NCI-H510A treated with DMSO at 0.1 percent for 48 hours (cell line): ENCODE data around the gene CD69.
"Not testable (repeated sequence)": the region's sequence is repeated elsewhere in the genome, so short reads cannot be mapped to it uniquely, and the experiment has no call there.

ENCODE experiments used
- DNase-seq: peaks from one replicate; lab custom pipeline; 2025; lab: John Stamatoyannopoulos, UW

The CD69 gene

DNA sequence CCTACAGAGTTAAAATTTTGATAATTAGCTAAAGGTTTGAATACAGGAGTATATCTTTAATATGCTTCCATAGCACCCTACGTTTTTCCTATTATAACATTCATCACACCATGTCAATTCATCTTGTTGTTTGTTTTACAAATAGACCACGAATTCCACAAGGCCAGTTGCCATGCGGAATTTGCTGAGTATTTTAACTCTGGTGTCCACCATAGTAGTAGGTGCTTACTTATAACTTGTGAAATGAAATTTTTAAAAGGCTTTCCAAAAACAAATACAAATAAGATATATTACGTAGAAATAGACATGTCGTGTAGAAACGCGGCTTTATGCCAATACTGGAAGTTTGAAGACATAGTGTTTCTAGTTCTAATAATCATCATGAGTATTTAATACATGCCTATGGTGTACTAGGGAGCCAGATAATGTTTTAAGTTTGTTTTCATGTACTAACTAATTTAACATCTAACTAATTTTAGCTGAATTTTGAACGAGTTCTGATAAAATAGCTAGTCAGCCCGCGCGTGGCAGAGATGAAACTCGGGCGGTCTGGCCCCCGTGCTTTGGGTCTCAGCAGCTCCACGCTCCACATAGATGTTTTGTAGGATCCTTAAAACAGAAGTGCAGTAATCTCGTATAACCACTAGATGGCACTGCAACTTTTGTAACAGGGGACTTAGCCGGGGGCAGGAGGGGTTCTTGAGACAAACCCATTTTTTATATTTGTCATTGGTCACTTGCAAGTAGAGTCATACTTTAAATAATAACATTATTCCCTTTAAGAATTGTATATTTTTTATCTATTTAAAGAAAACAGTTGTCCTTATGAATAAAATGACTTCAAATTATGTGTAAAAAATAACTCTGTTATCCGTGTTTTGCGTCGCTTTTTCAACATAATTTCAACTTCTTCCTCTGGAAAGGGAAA is 10.2 kb downstream of the CD69 start:
- peak; percentile 87 for DNase-seq

DNA sequence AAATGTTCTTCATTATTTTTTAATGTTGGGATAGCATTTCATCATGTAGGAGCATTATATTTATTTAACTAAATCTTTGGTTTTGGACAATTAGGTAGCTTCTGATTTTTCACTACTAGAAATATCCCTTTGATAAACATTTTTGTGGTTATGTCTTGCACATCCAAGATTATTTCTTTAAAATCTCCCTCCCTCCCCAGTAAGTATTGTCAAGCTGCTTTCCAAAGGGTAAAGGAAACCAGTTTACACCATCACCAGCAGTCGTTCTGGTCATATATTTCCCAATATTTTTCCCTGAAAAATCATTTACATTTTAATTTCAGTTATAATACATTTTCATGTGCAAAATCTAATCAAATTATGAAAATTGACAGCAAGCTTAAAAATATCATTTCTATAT is 11.1 kb downstream of the CD69 start:
- no peak for DNase-seq

DNA sequence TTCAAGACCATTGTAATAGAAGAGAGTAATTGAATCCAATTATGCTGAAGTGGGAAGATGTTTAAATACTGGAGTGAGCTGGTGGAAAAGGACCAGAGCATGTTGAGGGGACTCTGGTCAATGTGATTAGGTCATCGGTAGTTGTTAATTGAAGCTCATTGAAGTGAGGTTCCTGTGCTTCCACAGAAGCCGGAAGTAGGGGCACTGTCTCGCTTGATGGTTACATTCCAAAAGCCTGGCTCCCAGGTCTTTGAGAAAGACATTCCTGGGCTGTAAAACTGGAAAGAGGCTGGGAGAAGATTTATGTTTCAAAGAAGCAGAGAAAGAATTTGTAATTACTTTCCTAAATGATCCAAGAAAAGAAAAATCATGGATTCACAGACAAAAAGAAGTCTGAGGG is 15.5 kb downstream of the CD69 start:
- DNase-seq, result no peak

DNA sequence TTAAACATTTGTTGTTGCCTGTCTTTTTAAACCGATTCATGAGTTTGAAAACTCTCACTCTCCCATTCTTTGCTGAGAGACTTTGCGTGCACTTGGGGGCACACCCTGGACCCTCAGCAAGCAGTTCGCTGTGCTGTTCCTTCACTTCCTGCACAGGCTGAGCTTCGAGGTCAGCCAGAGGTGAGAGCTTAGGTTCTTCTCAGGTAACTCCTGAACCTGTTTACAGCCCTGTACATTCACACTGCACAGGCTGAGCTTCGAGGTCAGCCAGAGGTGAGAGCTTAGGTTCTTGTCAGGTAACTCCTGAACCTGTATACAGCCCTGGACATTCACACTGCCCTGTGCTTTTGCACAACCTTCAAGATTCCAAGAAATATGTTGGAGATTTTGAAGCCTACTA is 18.0 kb downstream of the CD69 start:
- DNase-seq, result no peak

DNA sequence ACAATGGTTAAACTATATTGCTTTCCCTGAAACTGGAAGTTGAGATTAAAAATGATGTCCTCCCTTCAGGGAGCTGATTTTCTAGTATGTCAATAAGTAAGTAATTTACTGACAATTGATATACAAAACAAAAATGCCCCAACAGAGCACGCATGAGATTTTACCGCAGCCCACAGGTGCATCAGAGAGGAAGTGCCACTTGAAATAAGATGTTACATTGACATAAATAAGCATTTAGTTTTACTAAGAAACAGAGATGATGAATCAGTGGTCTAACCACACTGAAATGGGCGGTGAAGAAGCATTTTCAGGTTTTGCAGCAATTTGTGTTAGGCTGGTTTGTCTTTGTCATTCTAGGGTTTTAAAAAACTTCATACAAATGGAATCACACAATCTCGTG is 19.0 kb downstream of the CD69 start:
- DNase-seq, result no peak

DNA sequence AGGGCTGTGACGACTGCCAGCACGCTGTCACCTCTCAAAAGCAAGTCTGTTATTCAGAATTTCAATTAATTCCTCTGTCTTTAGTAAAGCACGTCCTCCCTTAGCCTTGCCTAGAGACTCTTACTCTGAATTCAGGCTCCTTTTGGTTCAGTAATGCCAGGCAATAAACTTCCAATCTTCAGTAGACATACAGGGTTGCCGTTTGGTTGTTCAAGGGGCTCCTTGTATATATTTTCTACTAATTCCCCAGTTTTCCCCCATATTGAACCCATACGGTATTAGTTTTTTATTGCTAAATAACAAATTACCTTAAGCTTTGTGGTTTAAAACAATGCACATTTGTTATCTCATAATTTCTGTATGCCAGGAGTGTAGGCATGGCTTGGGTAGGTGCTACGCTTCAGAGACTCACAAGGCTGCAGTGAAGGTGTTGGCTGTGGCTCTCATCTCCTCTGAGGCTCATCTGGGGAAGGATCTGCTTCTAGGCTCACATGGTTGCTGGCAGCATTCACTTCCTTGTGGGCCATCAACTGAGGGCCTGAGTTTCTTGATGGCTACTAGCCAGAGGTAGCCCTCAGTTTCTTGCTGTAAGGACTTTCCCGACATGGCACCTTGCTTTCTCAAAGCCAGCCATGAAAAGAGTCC is 20.5 kb downstream of the CD69 start:
- DNase-seq, result no peak

DNA sequence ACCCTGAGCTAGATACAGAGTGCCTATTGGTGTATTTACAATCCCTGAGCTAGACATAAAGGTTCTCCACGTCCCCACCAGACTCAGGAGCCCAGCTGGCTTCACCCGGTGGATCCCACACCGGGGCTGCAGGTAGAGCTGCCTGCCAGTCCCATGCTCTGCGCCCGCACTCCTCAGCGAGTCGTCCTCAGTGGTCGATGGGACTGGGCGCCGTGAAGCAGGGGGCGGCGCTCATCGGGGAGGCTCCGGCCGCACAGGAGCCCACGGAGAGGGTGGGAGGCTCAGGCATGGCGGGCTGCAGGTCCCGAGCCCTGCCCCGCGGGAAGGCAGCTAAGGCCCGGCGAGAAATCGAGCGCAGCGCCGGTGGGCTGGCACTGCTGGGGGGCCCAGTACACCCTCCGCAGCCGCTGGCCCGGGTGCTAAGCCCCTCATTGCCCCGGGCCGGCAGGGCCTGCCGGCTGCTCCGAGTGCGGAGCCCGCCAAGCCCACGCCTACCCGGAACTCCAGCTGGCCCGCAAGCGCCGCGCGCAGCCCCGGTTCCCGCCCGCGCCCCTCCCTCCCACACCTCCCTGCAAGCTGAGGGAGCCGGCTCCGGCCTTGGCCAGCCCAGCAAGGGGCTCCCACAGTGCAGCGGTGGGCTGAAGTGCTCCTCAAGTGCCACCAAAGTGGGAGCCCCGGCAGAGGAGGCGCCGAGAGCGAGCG is 21.1 kb downstream of the CD69 start:
- DNase-seq, result not testable (repeated sequence)

DNA sequence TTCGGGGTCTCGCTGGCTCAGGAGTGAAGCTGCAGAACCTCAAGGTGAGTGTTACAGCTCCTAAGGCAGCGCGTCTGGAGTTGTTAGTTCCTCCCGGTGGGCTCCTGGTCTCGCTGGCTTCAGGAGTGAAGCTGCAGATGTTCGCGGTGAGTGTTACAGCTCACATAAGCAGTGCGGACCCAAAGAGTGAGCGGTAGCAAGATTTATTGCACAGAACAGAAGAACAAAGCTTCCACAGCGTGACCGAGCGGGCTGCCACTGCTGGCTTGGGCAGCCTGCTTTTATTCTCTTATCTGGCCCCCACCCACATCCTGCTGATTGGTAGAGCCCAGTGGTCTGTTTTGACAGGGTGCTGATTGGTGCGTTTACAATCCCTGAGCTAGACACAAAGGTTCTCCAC is 21.8 kb downstream of the CD69 start:
- DNase-seq, result not testable (repeated sequence)

DNA sequence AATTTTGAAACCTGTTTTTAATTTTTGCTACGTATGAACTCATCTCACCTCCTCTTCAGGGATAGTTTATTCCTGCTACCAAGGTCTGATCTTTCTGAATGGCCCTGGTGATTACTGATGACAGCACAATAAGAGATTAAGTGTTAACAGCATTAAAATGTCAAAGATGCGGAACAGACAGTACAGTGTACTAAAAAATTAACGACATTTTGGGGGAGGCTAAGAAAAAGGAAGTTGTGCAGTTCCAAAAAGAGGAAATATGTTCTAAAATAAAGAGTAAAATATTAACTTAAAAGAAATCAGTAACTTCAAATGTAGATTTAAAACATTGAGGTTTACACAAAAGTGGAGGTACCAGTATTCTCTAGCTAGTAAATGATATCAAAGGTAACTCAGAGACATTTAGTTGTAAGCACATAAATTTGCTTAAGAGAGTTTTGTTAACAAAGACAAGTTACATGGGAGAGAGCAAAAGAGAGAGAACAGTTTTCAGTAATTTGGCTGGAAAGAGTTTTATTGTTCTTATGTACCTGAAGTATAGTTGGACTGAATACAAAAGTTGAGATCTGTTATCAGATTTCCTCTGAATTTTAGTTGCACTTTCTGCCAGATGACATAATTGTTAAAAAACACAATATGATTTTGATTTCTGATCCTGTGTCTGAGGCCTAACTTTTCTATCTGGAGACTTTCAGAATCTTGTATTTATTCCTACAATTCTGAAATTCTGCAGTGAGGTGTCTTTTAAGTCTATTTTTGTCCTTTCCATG is 23.6 kb downstream of the CD69 start:
- no peak for DNase-seq

DNA sequence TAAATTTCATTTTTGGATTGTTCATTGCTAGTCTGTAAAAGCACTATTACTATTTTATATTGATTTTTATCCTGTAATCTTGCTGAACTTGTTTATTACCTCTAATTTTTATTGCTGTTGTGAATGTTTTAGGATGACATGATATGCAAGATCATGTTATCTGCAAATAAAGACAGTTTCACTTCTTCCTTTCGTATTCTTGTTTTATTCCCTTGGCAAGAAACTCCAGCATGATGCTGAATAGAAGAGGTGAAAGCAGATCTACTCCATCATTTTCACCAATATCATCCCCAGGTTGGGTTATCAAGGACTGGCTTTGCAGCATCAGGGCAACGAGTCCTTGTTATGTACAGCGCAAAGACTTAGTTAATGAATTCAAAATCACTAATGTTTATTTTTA is 25.1 kb downstream of the CD69 start:
- DNase-seq, result no peak

DNA sequence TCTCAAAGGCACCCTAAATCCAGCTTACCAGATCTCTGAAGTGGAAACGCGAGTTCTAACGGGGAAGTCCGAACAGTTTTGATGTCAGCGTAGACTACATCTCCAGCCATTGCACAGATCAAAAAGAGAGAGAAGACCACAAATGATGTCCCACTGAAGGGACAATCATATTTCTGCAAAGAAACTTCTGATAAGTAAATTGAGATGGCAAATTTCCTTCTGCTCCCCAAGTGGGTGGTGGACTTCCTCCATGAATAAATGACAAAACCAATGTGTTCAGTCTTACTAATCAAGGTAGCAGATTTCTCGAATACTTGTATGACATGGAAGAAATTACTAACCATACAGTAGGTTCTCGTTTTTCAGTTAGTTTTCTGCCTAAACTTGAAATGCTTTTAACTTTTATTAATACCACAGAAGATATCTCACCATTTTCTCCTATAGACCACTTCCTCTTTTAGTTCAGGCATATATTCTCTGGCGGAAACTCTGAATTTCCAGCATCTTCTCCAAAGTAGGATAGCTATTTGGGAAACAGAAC is 27.7 kb downstream of the CD69 start, which contains the start of gene CLECL1:
Gene CLECL1, minus strand, starts transcription at position 177 of the 541 bp plus-strand sequence.
- no peak for DNase-seq

DNA sequence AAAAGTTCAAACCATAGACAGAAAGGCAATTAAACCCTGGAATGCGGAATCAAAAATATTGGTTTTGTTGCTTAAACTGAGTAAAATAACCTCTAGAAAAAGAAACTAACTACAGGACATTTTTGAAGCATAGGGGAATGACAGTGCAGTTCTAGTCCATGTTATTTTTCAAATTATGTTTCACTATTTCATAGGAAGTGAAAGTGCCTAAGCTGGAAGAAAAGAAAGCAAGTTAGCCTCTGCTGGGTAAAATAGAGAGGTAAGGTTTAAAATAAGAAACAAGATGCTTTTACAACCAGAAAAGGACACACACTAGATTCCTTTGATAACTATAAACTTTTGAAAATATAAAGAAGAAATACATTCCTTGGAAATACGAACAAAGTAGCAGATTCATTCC is 28.9 kb downstream of the CD69 start:
- DNase-seq, result no peak

DNA sequence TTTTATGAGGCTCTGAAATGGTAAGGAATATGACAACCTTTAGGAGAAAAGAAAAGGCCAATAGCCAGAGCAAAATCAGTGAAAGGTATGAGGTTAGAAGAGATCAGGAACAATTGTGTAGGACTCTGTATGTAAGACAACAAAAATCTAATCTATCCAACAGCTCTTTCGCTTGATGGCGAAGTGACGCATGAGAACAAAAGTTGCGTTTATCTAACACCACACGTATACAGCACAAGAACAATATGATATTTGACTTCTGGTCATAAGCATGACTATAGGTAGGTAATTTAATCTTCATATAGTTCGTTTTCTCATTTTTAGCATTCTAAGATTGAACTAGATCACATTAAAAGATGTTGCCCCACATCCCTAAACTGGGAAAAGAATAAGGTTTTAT is 29.3 kb downstream of the CD69 start:
- DNase-seq, result no peak

DNA sequence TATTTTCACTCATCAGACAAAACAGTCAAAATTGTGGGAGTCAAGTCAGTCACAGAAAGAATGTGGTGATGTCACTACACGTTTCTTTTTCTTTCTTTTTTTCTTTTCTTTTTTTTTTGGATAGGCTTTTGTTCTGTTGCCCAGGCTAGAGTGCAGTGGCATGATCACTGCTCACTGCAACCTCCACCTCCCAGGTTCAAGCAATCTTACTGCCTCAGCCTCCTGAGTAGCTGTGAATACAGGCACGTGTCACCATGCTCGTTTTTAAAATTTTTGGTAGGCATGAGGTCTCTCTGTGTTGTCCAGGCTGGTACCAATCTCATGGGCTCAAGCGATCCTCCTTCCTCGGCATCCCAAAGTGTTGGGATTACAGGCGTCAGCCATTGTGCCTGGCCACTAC is 30.1 kb downstream of the CD69 start:
- DNase-seq, result no peak

DNA sequence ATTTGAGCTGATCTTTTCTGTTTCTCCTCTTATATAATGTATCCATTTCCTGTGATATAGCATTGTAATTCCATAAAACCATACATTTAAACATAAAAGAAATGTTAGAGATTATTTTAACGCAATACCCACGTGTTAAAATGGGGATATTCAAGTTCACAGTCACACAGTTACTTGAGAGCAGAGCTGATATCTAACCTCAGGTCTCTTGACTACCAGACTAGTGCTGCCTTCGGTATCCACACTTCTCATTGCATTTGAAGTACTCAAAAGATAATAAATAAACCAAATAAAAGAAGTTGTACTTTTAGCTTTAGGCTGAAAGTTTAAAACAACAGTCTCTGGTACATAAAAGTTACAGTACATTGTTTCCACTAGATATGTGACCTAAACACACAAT is 30.7 kb downstream of the CD69 start:
- no peak for DNase-seq

DNA sequence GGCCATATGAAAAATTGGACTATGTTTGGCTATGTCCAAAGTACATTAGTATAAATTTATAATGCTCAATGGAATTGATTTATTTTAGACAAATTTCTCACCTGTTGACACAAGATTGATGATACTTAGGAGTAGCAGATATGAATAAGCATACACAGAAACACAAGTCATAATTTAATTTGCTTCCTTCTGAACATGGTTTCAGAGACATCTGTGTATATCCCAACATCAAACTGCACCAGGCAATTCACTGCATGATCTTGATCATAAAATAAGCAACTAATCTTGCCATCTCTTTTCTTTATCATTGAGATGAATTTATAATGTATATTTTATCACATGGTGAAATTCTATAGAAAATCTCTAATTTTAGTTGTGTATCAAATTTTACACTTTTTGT is 31.6 kb downstream of the CD69 start:
- no peak for DNase-seq

DNA sequence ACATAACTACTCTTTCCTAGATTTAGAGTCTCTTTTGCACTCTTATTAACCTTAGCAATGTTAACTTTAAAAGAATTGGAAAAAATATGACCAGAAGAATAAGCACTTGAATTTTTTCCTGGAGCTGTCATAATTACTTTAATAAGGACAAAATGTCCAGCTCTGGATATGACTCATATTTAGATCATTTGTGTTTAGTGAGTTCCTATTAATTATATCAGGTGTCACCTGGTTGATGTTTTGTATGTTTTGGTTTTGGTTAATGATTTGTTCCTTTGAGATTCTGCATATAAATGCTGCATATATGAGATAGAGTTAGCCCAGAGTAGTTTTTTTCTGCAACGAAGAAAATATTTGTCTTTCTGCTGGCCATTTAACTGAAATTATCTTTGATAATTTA is 32.9 kb downstream of the CD69 start:
- no peak for DNase-seq

DNA sequence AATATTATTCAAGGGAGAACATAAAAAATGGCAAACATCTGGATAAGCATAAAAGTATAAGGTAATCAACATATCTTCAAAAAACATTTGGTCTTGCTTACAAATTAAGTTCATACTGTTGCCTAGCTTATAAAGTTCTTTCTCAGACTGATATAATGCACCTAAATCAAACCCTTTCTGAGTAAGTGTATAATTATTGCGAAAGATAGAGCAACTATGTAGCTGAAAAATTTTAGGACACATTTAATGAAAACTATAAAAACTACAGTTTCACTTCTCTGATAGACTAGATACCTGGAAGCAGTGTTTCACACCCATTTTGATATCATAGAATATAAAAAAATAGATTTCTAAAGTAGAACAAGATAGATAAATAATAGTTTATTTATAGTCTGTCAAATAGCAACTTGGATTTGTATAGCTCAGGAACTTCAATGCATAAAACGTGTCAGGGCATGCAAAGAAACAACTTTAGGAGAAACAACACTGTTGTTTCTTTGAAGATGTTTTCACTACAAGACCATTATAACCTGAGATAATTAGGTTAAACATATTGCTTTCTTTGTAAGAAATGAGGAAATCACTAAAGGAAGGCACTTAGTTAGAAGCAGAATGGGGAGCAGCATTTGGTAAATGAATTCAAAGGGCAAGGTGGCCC is 35.4 kb downstream of the CD69 start:
- DNase-seq, result no peak

DNA sequence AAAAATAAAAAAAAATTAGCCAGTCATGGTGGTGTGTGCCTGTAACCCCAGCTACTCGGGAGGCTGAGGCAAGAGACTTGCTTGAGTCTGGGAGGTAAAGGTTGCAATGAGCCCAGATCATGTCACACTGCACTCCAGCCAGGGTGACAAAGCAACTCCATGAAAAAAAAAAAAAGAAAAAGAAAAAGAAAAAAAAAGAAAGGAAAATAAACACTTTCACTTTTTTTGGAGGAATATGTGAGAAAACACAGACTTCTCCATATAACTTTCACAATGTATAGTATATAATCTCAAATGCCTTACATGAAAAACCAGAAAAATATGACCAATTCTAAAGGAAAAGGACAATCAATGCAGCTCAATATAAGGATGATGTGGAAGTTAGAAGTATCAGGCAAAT is 36.7 kb downstream of the CD69 start:
- DNase-seq, result no peak

DNA sequence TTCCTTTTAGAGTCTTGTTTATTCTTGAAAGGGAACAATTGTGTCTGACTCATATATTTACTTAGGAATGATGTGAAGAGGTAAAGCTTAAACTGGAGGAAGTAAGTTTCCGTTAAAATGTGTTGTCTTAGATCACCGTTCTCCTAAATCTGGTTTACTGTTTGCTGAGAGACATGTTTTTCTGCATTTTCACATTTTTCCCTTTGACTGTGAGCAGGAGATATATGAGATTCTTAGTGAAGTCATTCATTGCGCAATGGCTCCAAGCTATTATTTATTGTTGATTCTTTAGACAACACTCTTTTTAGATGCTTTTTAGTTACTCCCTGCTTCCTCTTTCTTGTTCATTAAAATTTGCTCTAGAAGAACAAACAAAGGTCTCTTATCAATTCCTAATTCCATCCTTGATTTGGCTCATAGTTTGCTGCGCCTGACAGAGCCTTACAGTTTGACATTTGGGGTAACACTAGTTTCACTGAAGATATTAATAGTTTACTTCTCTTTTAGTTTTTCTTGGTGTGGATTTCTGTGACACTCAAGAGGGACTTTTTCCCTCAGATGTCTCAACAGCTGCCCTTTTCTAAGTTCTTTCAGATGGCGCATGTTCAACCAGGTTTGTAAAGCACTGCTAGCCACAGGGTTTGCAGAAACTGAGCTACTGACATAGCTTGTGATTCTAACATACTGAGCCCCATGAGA is 39.2 kb downstream of the CD69 start:
- peak; percentile 3 for DNase-seq

DNA sequence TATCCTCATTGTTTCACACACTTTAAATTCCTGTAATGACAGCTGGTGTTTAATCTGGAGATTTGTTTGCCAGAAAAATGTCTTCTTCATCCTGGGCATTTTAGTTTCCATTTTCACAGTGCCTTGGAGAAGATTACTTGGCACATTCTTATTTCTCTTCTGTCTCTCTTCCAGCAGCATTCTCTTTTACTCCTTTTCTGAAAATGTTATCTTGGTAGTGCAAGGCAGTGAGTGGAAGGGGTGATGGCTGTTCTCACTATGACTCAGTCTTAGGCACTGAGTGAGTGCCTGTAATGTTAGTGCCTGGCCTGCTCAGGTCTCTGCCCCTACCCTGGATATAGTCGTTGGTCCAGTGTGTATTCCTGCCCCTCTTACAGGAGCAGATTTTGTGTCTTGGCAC is 40.9 kb downstream of the CD69 start:
- no peak for DNase-seq
